Femur (tissue), 1 donor: ENCODE data around the gene PIWIL4.
"Not testable (repeated sequence)": the region's sequence is repeated elsewhere in the genome, so short reads cannot be mapped to it uniquely, and the experiment has no call there.

Source experiments
- DNase-seq: peaks from one replicate; pipeline ENCODE4 v3.0.0-alpha.2; 2017

The PIWIL4 gene

GRCh38 chr11:94639901-94640721 lies 72.9 kb downstream of the PIWIL4 start:
- DNase-seq = no peak

- no peak for DNase-seq
Observed at GRCh38 chr11:94641167-94641761, 74.1 kb downstream of the PIWIL4 start.

GRCh38 chr11:94643186-94643585 lies 76.0 kb downstream of the PIWIL4 start:
- not testable (repeated sequence) for DNase-seq

GRCh38 chr11:94647926-94648325 lies 80.8 kb downstream of the PIWIL4 start:
- DNase-seq = no peak

- no peak for DNase-seq
Observed at GRCh38 chr11:94648789-94649188, 81.6 kb downstream of the PIWIL4 start.

- DNase-seq = no peak
Observed at GRCh38 chr11:94649254-94649653, 82.1 kb downstream of the PIWIL4 start.

- no peak for DNase-seq
Observed at GRCh38 chr11:94649964-94650623, 82.9 kb downstream of the PIWIL4 start.

- DNase-seq = peak; percentile 66
Observed at GRCh38 chr11:94650756-94651155, 83.6 kb downstream of the PIWIL4 start.

DNA sequence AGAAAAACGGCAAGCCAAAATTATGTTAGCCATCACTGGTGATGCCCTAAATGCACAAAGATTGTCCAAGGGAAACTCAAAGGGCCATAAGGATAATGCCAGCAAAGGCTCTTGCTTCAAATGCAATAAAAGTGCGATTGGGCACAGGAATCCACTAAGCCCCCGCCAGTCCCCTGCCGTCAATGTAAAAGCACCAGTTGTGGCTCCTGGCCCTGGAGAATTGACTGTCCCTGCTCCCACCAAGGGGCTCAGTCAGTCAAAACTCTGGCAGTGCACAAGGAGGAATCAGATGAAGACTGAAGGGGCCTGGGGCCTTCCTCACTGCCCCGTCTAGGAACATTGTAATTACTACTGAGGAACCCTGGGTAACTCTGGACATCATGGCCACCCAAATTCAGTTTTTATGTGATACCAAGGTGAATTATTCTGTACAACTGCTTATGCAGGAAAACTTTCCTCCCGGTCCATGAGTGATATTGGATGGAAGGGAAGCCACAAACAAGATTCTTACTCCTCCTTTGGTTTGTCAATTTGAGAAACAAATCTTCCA lies 85.6 kb downstream of the PIWIL4 start:
- no peak for DNase-seq

GRCh38 chr11:94653561-94653960 lies 86.4 kb downstream of the PIWIL4 start:
- DNase-seq = no peak

GRCh38 chr11:94654201-94654600 lies 87.0 kb downstream of the PIWIL4 start:
- no peak for DNase-seq

DNA sequence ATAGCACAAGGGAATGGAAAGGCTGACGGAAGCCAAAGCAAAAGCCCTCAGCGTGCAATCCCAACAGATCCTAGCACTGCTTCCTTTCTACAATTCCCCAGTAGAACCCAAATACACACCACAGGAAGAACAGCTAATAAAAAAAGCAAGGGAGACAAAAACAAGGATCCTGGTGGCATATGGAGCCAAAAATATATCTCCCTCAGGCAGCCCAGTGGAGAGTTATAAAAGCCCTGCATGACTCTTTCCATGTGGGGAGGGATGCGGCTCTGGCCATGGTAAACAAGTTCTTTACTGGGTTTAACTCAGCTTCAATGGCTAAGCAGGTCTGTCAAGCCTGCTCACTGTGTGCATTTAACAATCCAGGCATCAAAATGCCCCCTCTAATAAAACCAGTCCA lies 88.1 kb downstream of the PIWIL4 start:
- DNase-seq = no peak

DNA sequence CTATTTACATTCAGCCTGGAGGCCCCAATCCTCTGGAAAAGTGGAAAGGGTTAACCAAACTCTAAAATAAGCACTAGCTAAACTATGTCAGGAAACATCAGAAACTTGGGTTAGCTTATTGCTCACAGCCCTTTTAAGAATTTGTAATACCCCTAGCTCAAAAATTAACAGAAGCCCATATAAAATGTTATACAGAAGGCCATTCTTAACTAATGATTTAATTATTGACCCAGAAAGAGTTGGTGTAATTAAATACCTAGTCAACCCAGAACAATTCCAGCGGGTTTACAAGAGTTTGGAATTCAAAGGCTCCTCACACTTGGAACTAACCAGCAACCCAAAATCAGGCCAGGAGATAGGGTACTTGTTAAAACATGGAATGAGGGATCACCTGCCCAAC lies 88.8 kb downstream of the PIWIL4 start:
- no peak for DNase-seq

DNA sequence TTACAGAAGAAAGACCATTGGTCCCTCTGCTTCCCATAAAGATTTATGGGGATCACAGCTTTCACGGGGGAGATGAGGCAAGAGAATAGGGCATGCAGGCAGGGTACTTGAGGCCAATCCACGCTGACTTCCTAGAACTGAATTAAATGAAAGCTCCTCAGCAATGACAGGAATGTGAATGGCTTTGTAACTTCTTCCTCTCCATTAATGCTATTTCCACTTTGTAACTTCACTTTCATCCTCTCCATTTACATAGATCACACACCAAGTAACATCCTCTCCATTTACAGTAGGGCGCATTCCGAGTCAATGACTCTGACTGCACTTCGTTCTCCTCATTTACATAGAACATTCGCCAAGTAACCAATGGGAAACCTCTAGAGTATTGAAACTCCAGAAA lies 89.8 kb downstream of the PIWIL4 start:
- no peak for DNase-seq

DNA sequence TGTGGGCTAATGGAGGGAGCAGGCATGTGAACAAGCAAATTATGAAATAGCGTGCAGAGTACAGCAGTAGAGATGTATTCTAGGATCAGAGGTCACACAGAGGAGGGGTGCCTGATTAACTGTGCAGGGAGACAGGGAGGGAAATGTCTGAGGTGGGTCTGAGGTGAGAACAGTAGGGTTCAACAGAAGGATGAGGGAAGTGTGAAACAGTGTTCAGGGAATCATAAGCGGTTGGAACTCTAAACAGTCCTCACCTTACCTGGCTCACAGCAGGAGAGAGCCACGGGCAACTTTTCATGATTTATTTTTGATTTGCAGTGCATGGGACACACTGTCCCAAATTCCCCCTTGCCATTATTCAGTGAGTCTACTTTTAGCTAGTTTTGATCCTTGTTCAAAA lies 90.5 kb downstream of the PIWIL4 start:
- DNase-seq = no peak

DNA sequence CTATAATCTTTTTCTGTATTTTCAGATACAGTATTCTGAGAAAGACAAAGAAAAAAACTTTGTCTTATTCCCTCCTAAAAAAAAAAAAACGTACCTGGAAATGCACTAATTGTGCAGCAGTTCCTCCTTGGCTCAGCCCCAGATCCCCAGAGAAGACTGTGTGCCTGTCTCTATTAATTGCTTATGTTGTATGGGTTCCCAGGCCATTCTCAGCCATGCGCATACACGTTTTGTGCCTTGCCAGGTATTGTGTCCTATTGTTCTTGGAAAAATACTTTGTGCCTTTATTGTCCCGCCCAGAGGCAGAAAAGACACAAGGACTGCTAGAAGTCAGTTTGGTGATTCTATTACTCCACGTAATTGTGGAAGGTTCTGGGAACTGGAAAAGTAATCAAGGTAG lies 91.2 kb downstream of the PIWIL4 start:
- no peak for DNase-seq

- no peak for DNase-seq
Observed at GRCh38 chr11:94658888-94659287, 91.7 kb downstream of the PIWIL4 start.

DNA sequence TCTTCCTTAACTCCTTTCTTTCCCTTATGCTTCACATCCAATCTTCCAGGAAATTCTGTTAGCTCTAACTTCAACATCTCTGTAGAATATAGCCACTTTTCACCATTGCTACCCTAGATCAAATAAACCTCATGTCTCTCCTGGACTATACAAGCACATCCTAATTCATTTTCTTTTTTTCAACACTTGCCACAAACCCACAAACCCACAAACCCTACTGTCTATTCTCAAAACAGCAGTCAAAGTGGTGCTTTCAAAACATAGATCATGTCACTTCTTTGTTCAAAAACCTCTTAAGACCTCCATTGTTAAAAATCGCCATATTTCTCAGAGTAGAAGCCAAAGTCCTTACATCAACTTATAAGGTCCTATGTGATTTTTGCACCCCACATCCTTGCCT lies 94.3 kb downstream of the PIWIL4 start:
- no peak for DNase-seq

DNA sequence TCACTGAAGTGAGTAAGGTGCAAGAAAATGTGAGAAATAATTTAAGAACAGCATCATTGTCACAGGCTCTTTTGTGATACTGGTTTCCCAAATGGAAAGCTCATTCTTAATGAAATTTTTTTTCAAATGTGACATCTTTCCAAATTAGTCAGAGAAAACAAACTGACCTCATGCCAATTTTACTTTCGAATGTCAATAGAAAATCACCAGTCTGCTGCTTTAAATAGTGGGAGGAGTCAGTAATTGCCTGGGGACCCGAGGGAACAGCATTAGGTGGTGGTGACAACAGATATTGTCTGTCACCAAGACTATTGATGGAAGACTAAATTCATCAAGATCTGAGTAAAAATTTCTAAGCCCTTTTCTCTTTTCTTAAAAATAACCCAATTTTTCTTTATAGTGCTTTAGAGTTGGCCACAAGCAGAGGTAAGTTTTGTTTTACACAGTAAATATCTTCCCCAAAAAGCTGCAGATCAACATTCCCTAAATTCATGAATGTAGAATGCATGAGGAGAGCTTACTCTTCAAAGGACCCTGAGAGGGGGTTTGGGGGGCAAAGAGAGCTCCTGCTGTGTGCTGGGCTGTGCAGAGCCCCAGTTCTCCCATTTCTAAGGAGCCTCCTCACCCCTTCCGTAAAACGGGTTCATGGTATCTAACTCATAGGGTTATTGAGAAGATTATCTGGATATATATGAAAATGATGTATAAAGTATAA lies 95.1 kb downstream of the PIWIL4 start:
- no peak for DNase-seq

DNA sequence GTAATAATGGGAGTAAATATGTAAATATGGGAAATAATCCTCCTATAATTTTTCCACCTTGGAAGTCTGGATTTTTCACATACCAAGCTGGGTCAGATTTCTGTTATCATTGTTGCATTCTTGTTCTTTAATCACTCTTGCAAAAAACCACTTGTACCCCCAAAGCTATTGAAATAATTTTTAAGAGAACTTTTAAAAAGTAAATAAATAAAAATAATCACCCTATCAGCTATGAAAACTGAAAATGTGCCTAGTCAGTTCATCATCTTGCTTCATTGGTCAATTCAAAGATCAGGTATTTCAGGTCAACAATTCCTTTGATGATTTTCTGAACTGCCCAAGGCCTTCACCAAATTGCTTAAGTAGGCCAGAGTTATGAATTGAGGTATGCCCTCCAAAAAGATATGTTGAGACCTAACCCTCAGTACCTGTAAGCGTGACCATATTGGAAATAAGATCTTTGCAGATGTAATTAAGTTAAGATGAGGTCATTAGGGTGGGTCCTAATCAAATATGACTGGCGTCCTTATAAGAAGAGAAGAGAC lies 95.8 kb downstream of the PIWIL4 start:
- DNase-seq = no peak

- DNase-seq = no peak
Observed at GRCh38 chr11:94664346-94664745, 97.2 kb downstream of the PIWIL4 start.

DNA sequence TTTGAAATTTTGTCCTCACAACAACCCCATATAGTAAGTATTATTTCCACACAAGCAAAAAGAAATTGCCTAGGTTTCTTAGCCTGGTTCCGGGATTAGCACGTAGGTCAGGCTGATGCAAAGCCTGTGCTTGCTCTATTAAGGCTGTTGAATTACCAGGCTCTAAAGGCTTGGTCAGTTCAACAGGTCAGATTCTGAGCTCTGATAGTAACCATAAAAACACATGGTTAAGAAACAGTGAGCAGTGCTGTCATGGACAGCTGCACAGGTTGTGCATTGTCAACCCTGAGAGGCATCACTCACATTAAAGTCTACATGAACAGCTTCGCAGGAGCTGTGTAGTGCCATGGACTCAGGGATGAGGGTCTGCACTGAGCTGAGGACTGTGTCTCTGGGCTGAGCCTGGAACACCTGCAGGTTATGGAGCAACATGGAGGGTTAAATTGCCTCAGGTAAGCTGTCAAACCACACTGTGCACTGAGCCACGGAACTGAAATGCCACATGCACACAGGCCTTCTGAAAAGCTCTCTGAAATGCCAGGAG lies 98.0 kb downstream of the PIWIL4 start:
- DNase-seq = no peak
